ENCODE results near the gene ITPR1.

The ITPR1 gene

GRCh38 chr3:4856986-4857385 lies 363.8 kb downstream of the ITPR1 start:
- H3F3A ChIP-seq (ENCODE audit: low read depth), result no peaks in the 10 kb centered on the region
- no peaks in the 10 kb centered on the region for H3K79me2 ChIP-seq (ENCODE audit: insufficient read depth, low read length)
- H2AFZ ChIP-seq (ENCODE audit: low read length), result no peak overlapping the region
- no peak overlapping the region for H3K4me3 ChIP-seq (ENCODE audit: low read length, poor library complexity, severe bottlenecking)
- TF ChIP-seq EZH2phosphoT487 (IDR thresholded peaks at IDR 0.05; ENCODE audit: borderline replicate concordance), result no peak
- H3K4me1 ChIP-seq (ENCODE audit: insufficient read depth, low read length, poor library complexity, severe bottlenecking), result peaks cover 22% of the 10 kb centered on the region
- no peaks in the 10 kb centered on the region for H3K36me3 ChIP-seq (ENCODE audit: insufficient read depth, low read length)
- peaks cover 7% of the 10 kb centered on the region for H3K9me3 ChIP-seq (ENCODE audit: insufficient read depth, low read depth, low read length)
- no peak overlapping the region for H3K4me2 ChIP-seq (ENCODE audit: low read depth, low read length, poor library complexity, severe bottlenecking)
- H3K9ac ChIP-seq (ENCODE audit: low read depth, low read length, poor library complexity, severe bottlenecking), result no peak overlapping the region
- H4K20me1 ChIP-seq (ENCODE audit: insufficient read depth, low read length, poor library complexity, severe bottlenecking), result no peaks in the 10 kb centered on the region
- H3K9me2 ChIP-seq (replicated peaks; ENCODE audit: low read depth, low read length), result no peaks in the 10 kb centered on the region
- no peaks in the 10 kb centered on the region for H3K27me3 ChIP-seq (ENCODE audit: insufficient read depth, low read length, poor library complexity, severe bottlenecking)

DNA sequence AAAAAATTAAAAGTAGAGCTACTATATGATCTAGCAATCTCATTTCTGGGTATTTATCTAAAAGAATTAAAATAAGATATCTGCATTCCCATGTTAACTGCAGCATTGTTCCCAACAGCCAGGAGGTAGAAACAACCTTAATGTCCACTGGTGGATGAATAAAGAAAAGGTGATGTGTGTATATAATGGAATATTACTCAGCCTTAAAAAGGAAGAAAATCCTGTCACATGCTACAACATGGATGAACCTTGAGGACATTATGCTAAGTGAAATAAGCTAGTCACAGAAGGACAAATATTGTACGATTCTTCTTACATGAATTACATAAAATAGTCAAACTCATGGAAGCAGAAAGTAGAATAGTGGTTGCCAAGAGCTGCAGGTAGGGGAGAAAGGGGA lies 366.6 kb downstream of the ITPR1 start:
- Histone ChIP-seq H3K9me3 (ENCODE audit: insufficient read depth, low read depth, low read length) (peaks cover 8% of the 10 kb centered on the region), H3K79me2 (ENCODE audit: insufficient read depth, low read length) (no peaks in the 10 kb centered on the region), H3K27me3 (ENCODE audit: insufficient read depth, low read length, poor library complexity, severe bottlenecking) (no peaks in the 10 kb centered on the region), H3K4me1 (ENCODE audit: insufficient read depth, low read length, poor library complexity, severe bottlenecking) (peaks cover 10% of the 10 kb centered on the region), H3K36me3 (ENCODE audit: insufficient read depth, low read length) (no peaks in the 10 kb centered on the region), H3K9me2 (replicated peaks; ENCODE audit: low read depth, low read length) (no peaks in the 10 kb centered on the region), H3K4me3 (ENCODE audit: low read length, poor library complexity, severe bottlenecking) (no peak overlapping the region), H3F3A (ENCODE audit: low read depth) (no peaks in the 10 kb centered on the region), H3K4me2 (ENCODE audit: low read depth, low read length, poor library complexity, severe bottlenecking) (no peak overlapping the region), H2AFZ (ENCODE audit: low read length) (no peak overlapping the region), H4K20me1 (ENCODE audit: insufficient read depth, low read length, poor library complexity, severe bottlenecking) (no peaks in the 10 kb centered on the region), H3K9ac (ENCODE audit: low read depth, low read length, poor library complexity, severe bottlenecking) (no peak overlapping the region)
- TF ChIP-seq, protein P1, sequence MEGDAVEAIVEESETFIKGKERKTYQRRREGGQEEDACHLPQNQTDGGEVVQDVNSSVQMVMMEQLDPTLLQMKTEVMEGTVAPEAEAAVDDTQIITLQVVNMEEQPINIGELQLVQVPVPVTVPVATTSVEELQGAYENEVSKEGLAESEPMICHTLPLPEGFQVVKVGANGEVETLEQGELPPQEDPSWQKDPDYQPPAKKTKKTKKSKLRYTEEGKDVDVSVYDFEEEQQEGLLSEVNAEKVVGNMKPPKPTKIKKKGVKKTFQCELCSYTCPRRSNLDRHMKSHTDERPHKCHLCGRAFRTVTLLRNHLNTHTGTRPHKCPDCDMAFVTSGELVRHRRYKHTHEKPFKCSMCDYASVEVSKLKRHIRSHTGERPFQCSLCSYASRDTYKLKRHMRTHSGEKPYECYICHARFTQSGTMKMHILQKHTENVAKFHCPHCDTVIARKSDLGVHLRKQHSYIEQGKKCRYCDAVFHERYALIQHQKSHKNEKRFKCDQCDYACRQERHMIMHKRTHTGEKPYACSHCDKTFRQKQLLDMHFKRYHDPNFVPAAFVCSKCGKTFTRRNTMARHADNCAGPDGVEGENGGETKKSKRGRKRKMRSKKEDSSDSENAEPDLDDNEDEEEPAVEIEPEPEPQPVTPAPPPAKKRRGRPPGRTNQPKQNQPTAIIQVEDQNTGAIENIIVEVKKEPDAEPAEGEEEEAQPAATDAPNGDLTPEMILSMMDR (conservative IDR thresholded peaks at IDR 0.05; ENCODE audit: low read length), result no peak
- TF ChIP-seq EZH2phosphoT487 (IDR thresholded peaks at IDR 0.05; ENCODE audit: borderline replicate concordance), result no peak

DNA sequence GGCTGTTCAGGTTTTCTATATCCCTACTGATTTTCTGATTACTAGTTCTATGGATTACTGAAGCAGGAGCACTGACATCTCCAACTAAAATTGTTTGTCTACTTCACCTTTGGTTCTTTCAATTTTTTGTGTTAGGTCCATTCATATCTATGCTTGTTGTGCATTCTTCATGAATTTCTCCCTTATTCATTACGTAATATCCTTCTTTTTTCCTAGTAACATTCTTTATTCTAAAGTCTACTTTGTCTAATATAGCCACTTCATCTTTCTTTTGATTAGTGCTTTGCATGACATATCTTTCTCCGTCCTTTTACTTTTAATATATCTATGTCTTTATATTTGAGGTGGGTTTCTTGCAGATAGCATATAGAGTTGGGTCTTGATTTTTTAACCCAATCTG lies 369.8 kb downstream of the ITPR1 start:
- H3K4me2 ChIP-seq (ENCODE audit: low read depth, low read length, poor library complexity, severe bottlenecking), result no peak overlapping the region
- no peaks in the 10 kb centered on the region for H3K79me2 ChIP-seq (ENCODE audit: insufficient read depth, low read length)
- no peaks in the 10 kb centered on the region for H4K20me1 ChIP-seq (ENCODE audit: insufficient read depth, low read length, poor library complexity, severe bottlenecking)
- no peak overlapping the region for H3K9ac ChIP-seq (ENCODE audit: low read depth, low read length, poor library complexity, severe bottlenecking)
- no peaks in the 10 kb centered on the region for H3K9me2 ChIP-seq (replicated peaks; ENCODE audit: low read depth, low read length)
- no peaks in the 10 kb centered on the region for H3F3A ChIP-seq (ENCODE audit: low read depth)
- no peaks in the 10 kb centered on the region for H3K36me3 ChIP-seq (ENCODE audit: insufficient read depth, low read length)
- H3K9me3 ChIP-seq (ENCODE audit: insufficient read depth, low read depth, low read length), result peaks cover 8% of the 10 kb centered on the region
- H3K27me3 ChIP-seq (ENCODE audit: insufficient read depth, low read length, poor library complexity, severe bottlenecking), result no peaks in the 10 kb centered on the region
- H3K4me3 ChIP-seq (ENCODE audit: low read length, poor library complexity, severe bottlenecking), result no peak overlapping the region
- H3K4me1 ChIP-seq (ENCODE audit: insufficient read depth, low read length, poor library complexity, severe bottlenecking), result no peaks in the 10 kb centered on the region
- TF ChIP-seq EZH2phosphoT487 (IDR thresholded peaks at IDR 0.05; ENCODE audit: borderline replicate concordance), result no peak
- TF ChIP-seq, protein P1 (conservative IDR thresholded peaks at IDR 0.05; ENCODE audit: low read length), result no peak
- no peak overlapping the region for H2AFZ ChIP-seq (ENCODE audit: low read length)

DNA sequence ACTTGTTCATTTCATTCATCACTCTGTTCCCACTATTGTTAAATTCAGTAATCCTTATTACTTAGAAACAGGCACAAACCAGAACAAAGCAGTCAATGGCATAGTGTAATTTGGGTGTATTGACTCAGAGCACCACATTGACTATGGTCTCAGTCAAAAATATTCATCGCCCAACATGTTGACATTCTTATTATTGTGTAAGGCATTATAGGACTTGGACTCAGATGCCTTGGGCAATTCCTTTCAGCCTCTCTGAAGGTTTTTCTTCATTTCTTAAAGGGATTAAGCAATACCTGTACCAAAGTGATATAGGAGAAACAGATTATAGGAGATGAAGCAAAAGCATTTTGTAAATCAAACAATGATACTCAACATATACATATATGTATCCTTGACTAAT lies 371.4 kb downstream of the ITPR1 start:
- Histone ChIP-seq H4K20me1 (ENCODE audit: insufficient read depth, low read length, poor library complexity, severe bottlenecking) (no peaks in the 10 kb centered on the region), H3K27me3 (ENCODE audit: insufficient read depth, low read length, poor library complexity, severe bottlenecking) (no peaks in the 10 kb centered on the region), H2AFZ (ENCODE audit: low read length) (no peak overlapping the region), H3K36me3 (ENCODE audit: insufficient read depth, low read length) (no peaks in the 10 kb centered on the region), H3K9me2 (replicated peaks; ENCODE audit: low read depth, low read length) (no peaks in the 10 kb centered on the region), H3K4me3 (ENCODE audit: low read length, poor library complexity, severe bottlenecking) (no peak overlapping the region), H3K4me1 (ENCODE audit: insufficient read depth, low read length, poor library complexity, severe bottlenecking) (no peaks in the 10 kb centered on the region), H3K9me3 (ENCODE audit: insufficient read depth, low read depth, low read length) (peaks cover 8% of the 10 kb centered on the region), H3K79me2 (ENCODE audit: insufficient read depth, low read length) (no peaks in the 10 kb centered on the region), H3K4me2 (ENCODE audit: low read depth, low read length, poor library complexity, severe bottlenecking) (no peak overlapping the region), H3K9ac (ENCODE audit: low read depth, low read length, poor library complexity, severe bottlenecking) (no peak overlapping the region), H3F3A (ENCODE audit: low read depth) (no peaks in the 10 kb centered on the region)
- no peak for TF ChIP-seq EZH2phosphoT487 (IDR thresholded peaks at IDR 0.05; ENCODE audit: borderline replicate concordance)
- TF ChIP-seq, protein P1 (conservative IDR thresholded peaks at IDR 0.05; ENCODE audit: low read length), result no peak

All from Loucy (cell line).